SIG-M5 treated with dmso at 0.1 percent for 504 hours (cell line): ENCODE results near the gene SPRY4.
"Not testable (repeated sequence)": the region's sequence is repeated elsewhere in the genome, so short reads cannot be mapped to it uniquely, and the experiment has no call there.

ENCODE experiments used
- DNase-seq: peaks from one replicate; lab custom pipeline; 2025; ENCODE audit not compliant: unreplicated experiment; lab: John Stamatoyannopoulos, UW

SPRY4 gene

GRCh38 chr5:142316051-142316450 lies 8.8 kb downstream of the SPRY4 start:
- DNase-seq: no peak

- DNase-seq: no peak
These were observed 9.5 kb downstream of the SPRY4 start for GRCh38 chr5:142315096-142315900.

- DNase-seq: no peak
These were observed 10.2 kb downstream of the SPRY4 start for GRCh38 chr5:142314606-142315005.

GRCh38 chr5:142314109-142314508 lies 10.7 kb downstream of the SPRY4 start:
- no peak for DNase-seq

GRCh38 chr5:142313682-142314081 lies 11.1 kb downstream of the SPRY4 start:
- DNase-seq: no peak

- no peak for DNase-seq
These were observed 11.5 kb downstream of the SPRY4 start for GRCh38 chr5:142313275-142313674.

GRCh38 chr5:142312399-142312798 lies 12.4 kb downstream of the SPRY4 start:
- no peak for DNase-seq

GRCh38 chr5:142311725-142312124 lies 13.1 kb downstream of the SPRY4 start:
- DNase-seq: no peak

- no peak for DNase-seq
These were observed 14.0 kb downstream of the SPRY4 start for GRCh38 chr5:142310803-142311202.

GRCh38 chr5:142309747-142310318 lies 15.0 kb downstream of the SPRY4 start:
- DNase-seq: no peak

GRCh38 chr5:142308358-142308757 lies 16.5 kb downstream of the SPRY4 start:
- DNase-seq: no peak

GRCh38 chr5:142307146-142307890 lies 17.5 kb downstream of the SPRY4 start:
- DNase-seq: no peak

GRCh38 chr5:142306077-142306502 lies 18.7 kb downstream of the SPRY4 start:
- no peak for DNase-seq

- DNase-seq: no peak
These were observed 19.6 kb downstream of the SPRY4 start for GRCh38 chr5:142305211-142305610.

GRCh38 chr5:142304013-142304701 lies 20.7 kb downstream of the SPRY4 start:
- no peak for DNase-seq

GRCh38 chr5:142303565-142303964 lies 21.3 kb downstream of the SPRY4 start:
- DNase-seq: no peak

- DNase-seq: no peak
These were observed 23.3 kb downstream of the SPRY4 start for GRCh38 chr5:142301540-142301939.

GRCh38 chr5:142300677-142301076 lies 24.1 kb downstream of the SPRY4 start:
- no peak for DNase-seq

GRCh38 chr5:142298789-142299188 lies 26.0 kb downstream of the SPRY4 start:
- no peak for DNase-seq

- not testable (repeated sequence) for DNase-seq
These were observed 27.0 kb downstream of the SPRY4 start for GRCh38 chr5:142297786-142298185.

GRCh38 chr5:142296914-142297417 lies 27.9 kb downstream of the SPRY4 start:
- no peak for DNase-seq
